Upper lobe of left lung (tissue), 6 donors: ENCODE measurements around the gene PABPN1. TPM values are rescaled to one million over a fixed set of nuclear protein-coding genes. Genes with fewer than 3 reads are reported as not detected.
A peak's percentile ranks its signal among the peaks of the same experiment; 100 is the strongest.

Experiments used
- ATAC-seq, 2 donors: fragments of 200-7000 bp; cut with Tn5 transposase; one replicate each; pipeline ENCODE4 v1.9.1; 2022; ENCODE audit warnings: mild to moderate bottlenecking in 2 of 2, moderate library complexity in 2 of 2; ENCODE audit not compliant: low FRiP score in 2 of 2
- DNase-seq, 2 donors: peaks; one replicate each; pipeline ENCODE4 v3.0.0-alpha.2; 2019 to 2020
- H3K27ac ChIP-seq, 4 donors: fragments of 200-600 bp; sonication (generic); one replicate each; pipeline ENCODE4 v1.5.1; 2016 to 2019
- H3K27me3 ChIP-seq, 4 donors: fragments of 200-600 bp; sonication (generic); one replicate each; pipeline ENCODE4 v1.5.1; 2017 to 2019
- H3K36me3 ChIP-seq, 4 donors: fragments of 200-600 bp; sonication (generic); one replicate each; pipeline ENCODE4 v1.5.1; 2016 to 2019
- H3K4me1 ChIP-seq, 4 donors: fragments of 200-600 bp; sonication (generic); one replicate each; pipeline ENCODE4 v1.5.1; 2018 to 2019
- H3K4me3 ChIP-seq, 4 donors: fragments of 200-600 bp; sonication (generic); one replicate each; pipeline ENCODE4 v1.5.1; 2017 to 2019; ENCODE audit warnings: mild to moderate bottlenecking in 2 of 4, moderate library complexity in 1 of 4
- H3K9me3 ChIP-seq, 4 donors: fragments of 200-600 bp; sonication (generic); one replicate each; pipeline ENCODE4 v1.5.1; 2018 to 2019
- CTCF ChIP-seq, 6 experiments: fragments of 450-650 bp in 4 of 6; fragments of 200-600 bp in 2 of 6; sonication (generic) in 2 of 6; IDR thresholded peaks; one replicate each; pipeline ENCODE4 v1.5.1; 2016 to 2019; ENCODE audit warnings: antibody characterized with exemption in 6 of 6
- EP300 ChIP-seq, 4 donors: sonication (generic); formaldehyde crosslinking; IDR thresholded peaks; one replicate each; pipeline ENCODE4 v1.5.1; 2017; ENCODE audit warnings: antibody characterized with exemption in 4 of 4, control low read depth in 2 of 4
- POLR2A ChIP-seq, 4 donors: fragments of 450-650 bp; IDR thresholded peaks; one replicate each; pipeline ENCODE4 v1.5.1; 2016 to 2017; ENCODE audit warnings: antibody characterized with exemption in 4 of 4, mild to moderate bottlenecking in 2 of 4
- POLR2AphosphoS5 ChIP-seq, 2 donors: sonication (generic); formaldehyde crosslinking; IDR thresholded peaks; one replicate each; pipeline ENCODE4 v1.5.1; 2017; ENCODE audit warnings: antibody characterized with exemption in 2 of 2
- WGBS, 2 donors: methylation state at CpG; one replicate each; pipeline ENCODE4 v1.1.5; 2017 to 2018; 5-methylcytosine and 5-hydroxymethylcytosine counted together
- total RNA-seq, 6 donors: library from RNA; depleted of rRNA in 4 of 6; stranded (reverse); fragments of >200 nt in 4 of 6; gene quantifications; one replicate each; pipeline versions ENCODE4 v1.1.0 to v1.2.1, GENCODE V29; 2016 to 2021
- donor health status: DM: no; HTN: no; CAD: no; lungs with moderate emphysema.
- donor health status: DM: no; HTN: yes; CAD: no; lungs with severe emphysema.

PABPN1 gene
- total RNA-seq, 6 donors from 2014 or later: 47.6 to 325 (median 85.7) TPM

GRCh38 chr14:23349156-23349845 lies 28.0 kb downstream of the PABPN1 start:
- DNase-seq (no peak), ATAC-seq (no peak)
- Histone ChIP-seq H3K36me3 (peaks cover 0 to 6% (median 0%) of the 10 kb centered on the region in 4 donors), H3K27ac (no peak overlapping the region), H3K4me1 (peaks cover 6 to 22% (median 17%) of the 10 kb centered on the region in 4 donors), H3K27me3 (peaks cover 0 to 12% (median 1%) of the 10 kb centered on the region in 4 donors), H3K4me3 (no peak overlapping the region), H3K9me3 (no peaks in the 10 kb centered on the region)
- no peak for TF ChIP-seq POLR2A (IDR thresholded peaks at IDR 0.05)
- no peak for TF ChIP-seq CTCF (IDR thresholded peaks at IDR 0.05)
- no peak for TF ChIP-seq EP300 (IDR thresholded peaks at IDR 0.05)
- no peak for TF ChIP-seq POLR2AphosphoS5 (IDR thresholded peaks at IDR 0.05)
- WGBS, 2 donors: 93 to 94% methylated on average over 8 of the region's 8 CpGs

DNA sequence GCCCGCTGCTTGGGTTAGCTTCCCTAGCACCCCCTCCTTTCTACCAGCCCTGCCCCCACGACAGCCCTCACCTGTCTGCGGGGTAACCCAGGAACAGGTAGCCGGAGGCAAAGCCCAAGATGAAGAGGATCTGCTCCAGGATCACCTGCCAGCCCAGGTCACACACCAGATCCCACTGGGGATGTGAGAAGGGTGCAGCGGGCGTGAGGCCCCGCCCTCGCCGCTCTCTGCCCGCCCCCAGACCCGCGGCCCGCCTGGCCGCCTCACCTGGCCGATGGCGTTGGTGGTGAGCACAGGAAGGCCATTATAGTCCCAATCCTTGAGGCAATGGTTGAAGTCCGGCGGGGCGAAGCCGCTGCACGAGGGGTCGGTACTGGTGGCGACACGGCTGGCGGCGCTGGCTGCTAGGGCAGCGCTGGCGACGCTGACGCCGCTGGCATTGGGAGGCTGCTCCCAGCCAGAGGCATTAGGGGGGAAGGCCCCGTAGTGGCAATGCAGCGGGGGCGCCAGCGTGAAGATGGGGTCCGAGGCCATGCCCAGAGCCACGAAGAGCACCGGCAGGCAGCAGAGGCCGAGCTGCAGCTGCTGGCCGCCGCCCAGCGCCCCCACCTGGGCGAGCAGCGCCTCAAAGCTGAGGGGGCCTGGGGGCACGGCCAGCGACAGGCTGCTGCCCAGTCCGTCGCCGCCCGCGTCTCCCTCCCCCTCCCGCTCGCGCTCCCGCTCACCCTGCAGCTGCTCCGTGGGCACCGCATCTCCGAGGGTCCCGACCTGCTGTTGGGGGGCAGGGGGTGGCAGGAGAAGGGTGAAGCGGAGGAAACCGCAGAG lies 30.6 kb downstream of the PABPN1 start:
- DNase-seq: peak in 1 of 2 donors; percentile 84
- Histone ChIP-seq H3K4me1 (peaks cover 6 to 22% (median 17%) of the 10 kb centered on the region in 4 donors), H3K36me3 (no peaks in the 10 kb centered on the region), H3K4me3 (peak overlapping the region; percentile 63 to 77 (median 66)), H3K27me3 (peaks cover 0 to 12% (median 1%) of the 10 kb centered on the region in 4 donors), H3K27ac (peak overlapping the region in 2 of 4 donors; percentile 24 to 53), H3K9me3 (no peaks in the 10 kb centered on the region)
- ATAC-seq: peak in 1 of 2 donors; percentile 38
- 19 to 23% methylated on average over 16 to 24 of the region's 61 CpGs for WGBS, 2 donors
- TF ChIP-seq POLR2A (IDR thresholded peaks at IDR 0.05): no peak
- no peak for TF ChIP-seq POLR2AphosphoS5 (IDR thresholded peaks at IDR 0.05)
- TF ChIP-seq EP300 (IDR thresholded peaks at IDR 0.05): no peak
- TF ChIP-seq CTCF (IDR thresholded peaks at IDR 0.05): no peak

DNA sequence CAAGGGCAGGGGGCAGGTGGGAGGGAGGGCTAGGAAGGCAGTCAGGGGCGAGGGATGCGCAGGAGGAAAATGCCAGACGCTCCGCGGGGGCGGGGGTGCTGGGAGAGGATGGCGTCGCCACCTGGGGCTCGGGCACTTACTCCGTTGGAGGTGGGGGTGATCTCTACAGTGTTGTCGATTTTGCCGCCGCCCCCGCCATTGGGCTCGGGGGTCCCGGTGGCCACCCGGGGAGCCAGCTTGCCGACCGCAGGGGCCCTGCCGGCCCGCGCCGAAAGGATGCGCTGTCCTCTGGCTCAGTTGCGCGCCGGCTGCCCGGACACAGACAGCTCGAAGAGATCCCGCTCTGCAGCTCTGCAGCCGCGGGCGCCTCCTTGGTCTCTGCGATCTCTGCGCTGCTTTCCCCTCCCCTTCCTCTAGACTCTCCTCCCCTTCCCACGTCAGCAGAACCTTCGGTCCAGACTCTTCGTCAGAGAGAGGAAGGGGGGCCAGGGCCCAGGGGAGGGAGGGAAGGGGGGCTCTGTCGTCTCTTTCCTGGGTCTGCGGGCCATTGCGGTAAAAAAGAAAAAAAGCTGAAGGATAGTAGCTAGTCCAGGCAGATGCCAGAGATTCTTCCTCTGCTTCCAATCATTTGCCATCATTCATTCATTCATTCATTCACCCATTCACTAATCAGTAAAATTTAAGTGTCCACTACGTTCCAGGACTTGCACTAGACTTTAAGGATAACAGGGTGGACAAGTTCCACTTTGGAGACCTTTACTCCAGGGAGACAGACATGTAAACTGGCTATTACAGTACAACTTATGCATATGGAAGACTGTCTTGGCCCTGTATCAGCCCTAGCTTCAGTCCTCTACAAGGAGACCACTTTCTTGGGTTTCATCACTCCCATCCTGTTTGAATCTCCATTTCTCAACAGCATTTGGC lies 31.5 kb downstream of the PABPN1 start, which contains the start of gene SLC22A17:
Gene SLC22A17 (minus strand): TSS at position 382 of the 927 bp plus-strand sequence.
- Histone ChIP-seq H3K27me3 (peaks cover 0 to 12% (median 1%) of the 10 kb centered on the region in 4 donors), H3K36me3 (peaks cover 0 to 5% (median 0%) of the 10 kb centered on the region in 4 donors), H3K4me3 (peak within 1 kb of the TSS; percentile 63 to 77 (median 66)), H3K9me3 (no peaks in the 10 kb centered on the region), H3K27ac (peak within 1 kb of the TSS in 2 of 4 donors; percentile 24 to 53), H3K4me1 (peaks cover 6 to 22% (median 17%) of the 10 kb centered on the region in 4 donors)
- peak; percentile 63 to 89 for DNase-seq
- no peak for TF ChIP-seq CTCF (IDR thresholded peaks at IDR 0.05)
- peak in 1 of 2 donors; percentile 69 for TF ChIP-seq POLR2AphosphoS5 (IDR thresholded peaks at IDR 0.05)
- peak in 2 of 4 donors; percentile 48 to 54 for TF ChIP-seq POLR2A (IDR thresholded peaks at IDR 0.05)
- TF ChIP-seq EP300 (IDR thresholded peaks at IDR 0.05): no peak
- 1 to 2% methylated on average over 7 to 35 of the region's 42 CpGs for WGBS, 2 donors
- ATAC-seq: peak; percentile 67 to 92

- Histone ChIP-seq H3K9me3 (no peaks in the 10 kb centered on the region), H3K4me1 (peaks cover 6 to 22% (median 17%) of the 10 kb centered on the region in 4 donors), H3K4me3 (no peak overlapping the region), H3K36me3 (peaks cover 0 to 5% (median 0%) of the 10 kb centered on the region in 4 donors), H3K27me3 (peaks cover 0 to 12% (median 1%) of the 10 kb centered on the region in 4 donors), H3K27ac (no peak overlapping the region)
- 67 to 77% methylated on average over 5 of the region's 5 CpGs for WGBS, 2 donors
- ATAC-seq (no peak), DNase-seq (no peak)
- TF ChIP-seq EP300 (IDR thresholded peaks at IDR 0.05): no peak
- no peak for TF ChIP-seq CTCF (IDR thresholded peaks at IDR 0.05)
- TF ChIP-seq POLR2AphosphoS5 (IDR thresholded peaks at IDR 0.05): no peak
- TF ChIP-seq POLR2A (IDR thresholded peaks at IDR 0.05): no peak
These were observed 32.1 kb downstream of the PABPN1 start for GRCh38 chr14:23353433-23353780.
